ENCODE results near the gene AMN. TPM values are rescaled to one million over a fixed set of nuclear protein-coding genes. Genes with fewer than 3 reads are reported as not detected.

Gene AMN
- total RNA-seq, 1 donor from 2014 or later: 11.8 TPM

- Histone ChIP-seq H3K27ac (no peak overlapping the region), H3K9me3 (no peaks in the 10 kb centered on the region), H3K27me3 (no peaks in the 10 kb centered on the region), H3K36me3 (peaks cover 0 to 79% of the 10 kb centered on the region in 2 donors), H3K4me1 (no peaks in the 10 kb centered on the region), H3K4me3 (no peak overlapping the region)
- intact Hi-C loops (cut with DNase I): no loop called here
- no peak for DNase-seq (ENCODE audit: extremely low spot score in 2 of 2)
- no peak for TF ChIP-seq CTCF (IDR thresholded peaks at IDR 0.05)
- no peak for TF ChIP-seq POLR2AphosphoS5 (IDR thresholded peaks at IDR 0.05; ENCODE audit: insufficient read depth in 1 of 2, low read depth in 1 of 2)
- no peak for TF ChIP-seq POLR2A (IDR thresholded peaks at IDR 0.05)
Measured at GRCh38 chr14:102939820-102940561, 17.5 kb downstream of the AMN start.

- H3K27ac ChIP-seq: no peak overlapping the region
- H3K9me3 ChIP-seq: no peaks in the 10 kb centered on the region
Measured at GRCh38 chr14:102940729-102941362, 18.4 kb downstream of the AMN start.

GRCh38 chr14:102941419-102942011 lies 19.1 kb downstream of the AMN start:
- Histone ChIP-seq H3K27ac (no peak overlapping the region), H3K27me3 (no peaks in the 10 kb centered on the region), H3K9me3 (no peaks in the 10 kb centered on the region), H3K4me3 (no peak overlapping the region), H3K4me1 (no peaks in the 10 kb centered on the region), H3K36me3 (peaks cover 0 to 90% of the 10 kb centered on the region in 2 donors)
- TF ChIP-seq POLR2AphosphoS5 (IDR thresholded peaks at IDR 0.05; ENCODE audit: insufficient read depth in 1 of 2, low read depth in 1 of 2) (no peak), POLR2A (IDR thresholded peaks at IDR 0.05) (no peak), CTCF (IDR thresholded peaks at IDR 0.05) (no peak)
- no peak for DNase-seq (ENCODE audit: extremely low spot score in 2 of 2)
- intact Hi-C loops (cut with DNase I): no loop called here

More at GRCh38 chr14:102940729-102941362, 18.4 kb downstream of the AMN start:
- H3K4me3 ChIP-seq: no peak overlapping the region
- DNase-seq (ENCODE audit: extremely low spot score in 2 of 2): no peak
- no peaks in the 10 kb centered on the region for H3K27me3 ChIP-seq
- H3K4me1 ChIP-seq: no peaks in the 10 kb centered on the region
- intact Hi-C loops (cut with DNase I): no loop called here
- H3K36me3 ChIP-seq: peaks cover 0 to 88% of the 10 kb centered on the region in 2 donors
- TF ChIP-seq POLR2A (IDR thresholded peaks at IDR 0.05): no peak
- no peak for TF ChIP-seq POLR2AphosphoS5 (IDR thresholded peaks at IDR 0.05; ENCODE audit: insufficient read depth in 1 of 2, low read depth in 1 of 2)
- TF ChIP-seq CTCF (IDR thresholded peaks at IDR 0.05): no peak

GRCh38 chr14:102942069-102942468 lies 19.6 kb downstream of the AMN start:
- peaks cover 0 to 90% of the 10 kb centered on the region in 2 donors for H3K36me3 ChIP-seq
- H3K9me3 ChIP-seq: no peaks in the 10 kb centered on the region
- no peak overlapping the region for H3K27ac ChIP-seq
- H3K4me3 ChIP-seq: no peak overlapping the region
- no peaks in the 10 kb centered on the region for H3K27me3 ChIP-seq
- H3K4me1 ChIP-seq: no peaks in the 10 kb centered on the region
- no peak for DNase-seq (ENCODE audit: extremely low spot score in 2 of 2)
- TF ChIP-seq POLR2A (IDR thresholded peaks at IDR 0.05): no peak
- no peak for TF ChIP-seq CTCF (IDR thresholded peaks at IDR 0.05)
- no peak for TF ChIP-seq POLR2AphosphoS5 (IDR thresholded peaks at IDR 0.05; ENCODE audit: insufficient read depth in 1 of 2, low read depth in 1 of 2)
- intact Hi-C loops (cut with DNase I): no loop called here
